WTC11 (cell line): ENCODE data around the gene AGPAT4. TPM values are rescaled to one million over a fixed set of nuclear protein-coding genes. Genes with fewer than 3 reads are reported as not detected.

Experiments used
- ATAC-seq: fragments of 200-7000 bp; cut with Tn5 transposase; 2 replicates; pipeline ENCODE4 v1.10.0; 2021; ENCODE audit warnings: mild to moderate bottlenecking, moderate library complexity
- CTCF ChIA-PET: fragments of 300-600 bp; sonication (Branson Sonifier 250); formaldehyde crosslinking; loops from one replicate; lab custom pipeline; 2021; ENCODE audit warnings: antibody characterized with exemption; lab: Charles Lee
- POLR2A ChIA-PET: fragments of 350-600 bp; sonication (Branson Sonifier 250); formaldehyde crosslinking; loops from one replicate; lab custom pipeline; 2021; ENCODE audit warnings: antibody characterized with exemption; lab: Charles Lee
- DNase-seq: peaks from one replicate; pipeline ENCODE4 v3.0.0; 2021; ENCODE audit warnings: low spot score
- H3K27ac Mint-ChIP-seq: 2 replicates; pipeline ENCODE4 v1.8.0; 2021; ENCODE audit warnings: mixed read lengths
- H3K27me3 Mint-ChIP-seq: 2 replicates; pipeline ENCODE4 v1.8.0; 2021; ENCODE audit warnings: low read depth, mild to moderate bottlenecking, moderate library complexity, mixed read lengths
- H3K36me3 Mint-ChIP-seq: 2 replicates; pipeline ENCODE4 v1.8.0; 2021; ENCODE audit warnings: mixed read lengths
- H3K4me1 Mint-ChIP-seq: 2 replicates; pipeline ENCODE4 v1.8.0; 2022; ENCODE audit warnings: mixed read lengths
- H3K4me3 Mint-ChIP-seq: 2 replicates; pipeline ENCODE4 v1.8.0; 2021; ENCODE audit warnings: mild to moderate bottlenecking, moderate library complexity, mixed read lengths
- H3K9me3 Mint-ChIP-seq: 2 replicates; pipeline ENCODE4 v1.8.0; 2021; ENCODE audit warnings: mixed read lengths
- CREM ChIP-seq: sonication (generic); formaldehyde crosslinking; IDR thresholded peaks from 2 replicates; pipeline ENCODE4 v1.8.1; 2022; ENCODE audit warnings: mild to moderate bottlenecking, missing genetic modification reagents, moderate library complexity
- ELF4 ChIP-seq: sonication (generic); formaldehyde crosslinking; IDR thresholded peaks from 2 replicates; pipeline ENCODE4 v1.8.1; 2022; ENCODE audit warnings: low read depth, mild to moderate bottlenecking, moderate library complexity, missing genetic modification reagents
- ETV6 ChIP-seq: sonication (generic); formaldehyde crosslinking; IDR thresholded peaks from 2 replicates; pipeline ENCODE4 v1.8.1; 2022; ENCODE audit warnings: mild to moderate bottlenecking, missing genetic modification reagents
- HMGXB4 ChIP-seq: sonication (generic); formaldehyde crosslinking; IDR thresholded peaks from 2 replicates; pipeline ENCODE4 v1.8.1; 2023; ENCODE audit warnings: mild to moderate bottlenecking, moderate library complexity, missing genetic modification reagents
- IRF1 ChIP-seq: sonication (generic); formaldehyde crosslinking; IDR thresholded peaks from 2 replicates; pipeline ENCODE4 v1.8.0; 2023; ENCODE audit warnings: missing genetic modification reagents
- IRF2 ChIP-seq: sonication (generic); formaldehyde crosslinking; IDR thresholded peaks from 2 replicates; pipeline ENCODE4 v1.8.0; 2022; ENCODE audit warnings: low read depth, missing genetic modification reagents, borderline replicate concordance
- JAZF1 ChIP-seq: fragments of 250-450 bp; sonication (Bioruptor Pico); IDR thresholded peaks from 2 replicates; pipeline ENCODE4 v1.9.0; 2021; ENCODE audit warnings: moderate library complexity, mild to moderate bottlenecking, inconsistent platforms
- MAX ChIP-seq: sonication (generic); formaldehyde crosslinking; IDR thresholded peaks from 2 replicates; pipeline ENCODE4 v1.8.0; 2022; ENCODE audit warnings: mild to moderate bottlenecking, missing genetic modification reagents
- NFYB ChIP-seq: sonication (generic); formaldehyde crosslinking; conservative IDR thresholded peaks from 2 replicates; pipeline ENCODE4 v1.8.0; 2022; ENCODE audit warnings: low read depth, missing genetic modification reagents
- TEAD1 ChIP-seq: sonication (generic); formaldehyde crosslinking; IDR thresholded peaks from 2 replicates; pipeline ENCODE4 v1.8.0; 2022; ENCODE audit warnings: mild to moderate bottlenecking, missing genetic modification reagents
- ZBTB43 ChIP-seq: sonication (generic); formaldehyde crosslinking; IDR thresholded peaks from 2 replicates; pipeline ENCODE4 v1.8.1; 2023; ENCODE audit warnings: mild to moderate bottlenecking, missing genetic modification reagents
- ZNF425 ChIP-seq: fragments of 250-450 bp; sonication (Bioruptor Pico); conservative IDR thresholded peaks from 2 replicates; pipeline ENCODE4 v1.9.0; 2021; ENCODE audit warnings: mild to moderate bottlenecking
- ZSCAN18 ChIP-seq: fragments of 250-450 bp; sonication (Bioruptor Pico); IDR thresholded peaks from 2 replicates; pipeline ENCODE4 v2.1.2; 2022; ENCODE audit warnings: mild to moderate bottlenecking, moderate library complexity
- total RNA-seq: library from RNA; stranded (reverse); gene quantifications from 3 replicates; pipeline ENCODE4 v1.2.3, GENCODE V29; 2021

Gene AGPAT4
- total RNA-seq, 1 experiment from 2014 or later, result 19.7 TPM

- Mint-ChIP-seq H3K27ac (no peak overlapping the region), H3K9me3 (peaks cover 24% of the 10 kb centered on the region), H3K4me1 (no peaks in the 10 kb centered on the region; the same call in 1 of the 2 replicates), H3K27me3 (0 out of 2 replicates have a peak, but pooled peaks cover 4% of the 10 kb centered on the region), H3K4me3 (no peak overlapping the region), H3K36me3 (peaks cover 12% of the 10 kb centered on the region)
- ChIA-PET POLR2A (no interaction called here), CTCF (no interaction called here)
- DNase-seq, result no peak
- TF ChIP-seq HMGXB4 (CRISPR knock-in tag) (no peak), CREM (no peak), NFYB (CRISPR knock-in tag) (no peak), JAZF1 (no peak), ELF4 (CRISPR knock-in tag) (no peak), ZNF425 (no peak), TEAD1 (CRISPR knock-in tag) (no peak), ZBTB43 (no peak), ZSCAN18 (CRISPR knock-in tag) (no peak), IRF2 (no peak)
- no peak for ATAC-seq
Measured at GRCh38 chr6:161281092-161281491, 7.2 kb upstream of the AGPAT4 start.

- CTCF ChIA-PET, result no interaction called here
- POLR2A ChIA-PET, result no interaction called here
- H3K4me3 Mint-ChIP-seq, result no peak overlapping the region
Measured at GRCh38 chr6:161279677-161280415, 6.0 kb upstream of the AGPAT4 start.

GRCh38 chr6:161276605-161277155, 2.8 kb upstream of the AGPAT4 start:
- CTCF ChIA-PET, result interaction anchor here (1.0 kb wide), 1 partner anchor 94 kb away, joined by 4 read pairs; no protein-coding TSS in a partner anchor
- Mint-ChIP-seq H3K4me3 (no peak overlapping the region), H3K27me3 (0 out of 2 replicates have a peak, but pooled peaks cover 4% of the 10 kb centered on the region), H3K27ac (no peak overlapping the region), H3K4me1 (peaks cover 18% of the 10 kb centered on the region), H3K36me3 (peaks cover 12% of the 10 kb centered on the region), H3K9me3 (peaks cover 20% of the 10 kb centered on the region)
- TF ChIP-seq MAX (CRISPR knock-in tag), result no peak
- no peak for TF ChIP-seq ETV6 (CRISPR knock-in tag)
- POLR2A ChIA-PET, result no interaction called here
- ATAC-seq (no peak), DNase-seq (no peak)

More at GRCh38 chr6:161279677-161280415, 6.0 kb upstream of the AGPAT4 start:
- H3K27me3 Mint-ChIP-seq, result 0 out of 2 replicates have a peak, but pooled peaks cover 4% of the 10 kb centered on the region
- ATAC-seq (no peak), DNase-seq (no peak)
- TF ChIP-seq IRF1, result no peak
- peaks cover 3% of the 10 kb centered on the region for H3K4me1 Mint-ChIP-seq
- peaks cover 12% of the 10 kb centered on the region for H3K36me3 Mint-ChIP-seq
- H3K27ac Mint-ChIP-seq, result no peak overlapping the region
- H3K9me3 Mint-ChIP-seq, result peaks cover 24% of the 10 kb centered on the region
